Thyroid gland (tissue), 4 donors: ENCODE measurements around the gene HDAC9.

Experiments
- CTCF ChIP-seq, 6 experiments: fragments of 200-600 bp in 3 of 6; fragments of 450-650 bp in 3 of 6; sonication (generic) in 3 of 6; IDR thresholded peaks; one replicate each; pipeline ENCODE4 v1.5.1; 2016 to 2019; ENCODE audit warnings: antibody characterized with exemption in 6 of 6, mild to moderate bottlenecking in 2 of 6, inconsistent platforms in 1 of 6, moderate library complexity in 1 of 6
- POLR2A ChIP-seq, 2 donors: fragments of 450-650 bp; IDR thresholded peaks; one replicate each; pipeline ENCODE4 v1.6.1; 2017; ENCODE audit warnings: antibody characterized with exemption in 2 of 2, mild to moderate bottlenecking in 2 of 2, moderate library complexity in 1 of 2

GRCh38 chr7:18619311-18619710, 123.8 kb downstream of the HDAC9 start:
- TF ChIP-seq CTCF (IDR thresholded peaks at IDR 0.05) (no peak), POLR2A (IDR thresholded peaks at IDR 0.05) (no peak)
